Measurements from ENCODE around the gene OLFML2B.

DNA sequence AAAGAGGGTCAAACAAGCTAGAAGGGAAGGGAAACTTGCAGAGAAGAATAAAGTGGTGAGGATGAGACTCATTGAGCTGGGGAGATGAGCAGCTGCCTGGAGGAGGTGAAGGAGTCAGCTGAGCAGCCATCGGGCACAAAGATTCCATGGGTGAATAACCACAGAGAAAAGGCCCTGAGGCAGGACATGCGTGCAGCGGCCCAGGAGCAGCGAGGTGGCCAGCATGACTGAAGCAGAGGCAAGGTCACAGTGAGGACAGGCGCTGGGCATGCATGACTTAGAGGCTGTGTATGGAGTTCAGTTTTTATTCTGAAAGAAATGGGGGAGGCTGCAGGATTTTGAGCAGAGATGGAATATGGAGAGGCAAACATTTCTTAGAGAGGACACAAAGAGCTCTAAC lies 24.9 kb downstream of the OLFML2B start:
- TF ChIP-seq, protein P1, sequence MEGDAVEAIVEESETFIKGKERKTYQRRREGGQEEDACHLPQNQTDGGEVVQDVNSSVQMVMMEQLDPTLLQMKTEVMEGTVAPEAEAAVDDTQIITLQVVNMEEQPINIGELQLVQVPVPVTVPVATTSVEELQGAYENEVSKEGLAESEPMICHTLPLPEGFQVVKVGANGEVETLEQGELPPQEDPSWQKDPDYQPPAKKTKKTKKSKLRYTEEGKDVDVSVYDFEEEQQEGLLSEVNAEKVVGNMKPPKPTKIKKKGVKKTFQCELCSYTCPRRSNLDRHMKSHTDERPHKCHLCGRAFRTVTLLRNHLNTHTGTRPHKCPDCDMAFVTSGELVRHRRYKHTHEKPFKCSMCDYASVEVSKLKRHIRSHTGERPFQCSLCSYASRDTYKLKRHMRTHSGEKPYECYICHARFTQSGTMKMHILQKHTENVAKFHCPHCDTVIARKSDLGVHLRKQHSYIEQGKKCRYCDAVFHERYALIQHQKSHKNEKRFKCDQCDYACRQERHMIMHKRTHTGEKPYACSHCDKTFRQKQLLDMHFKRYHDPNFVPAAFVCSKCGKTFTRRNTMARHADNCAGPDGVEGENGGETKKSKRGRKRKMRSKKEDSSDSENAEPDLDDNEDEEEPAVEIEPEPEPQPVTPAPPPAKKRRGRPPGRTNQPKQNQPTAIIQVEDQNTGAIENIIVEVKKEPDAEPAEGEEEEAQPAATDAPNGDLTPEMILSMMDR (conservative IDR thresholded peaks at IDR 0.05) = no peak
- no peak for TF ChIP-seq EZH2 (IDR thresholded peaks at IDR 0.05; ENCODE audit: low read depth)

Data from PC-9 (cell line).